A673 (cell line): ENCODE data around the gene FBXL7. TPM values are rescaled to one million over a fixed set of nuclear protein-coding genes. Genes with fewer than 3 reads are reported as not detected.

ENCODE experiments used
- BruUV-seq: library from RNA; stranded (reverse); fragments of 400-500 nt; replicated peaks from 2 replicates; lab custom pipeline; 2021; lab: Mats Ljungman, UMichigan
- CTCF ChIA-PET: fragments of 300-600 bp; sonication (Branson Sonifier 250); formaldehyde crosslinking; loops from one replicate; lab custom pipeline; 2022; ENCODE audit warnings: antibody characterized with exemption; lab: Charles Lee
- POLR2A ChIA-PET: fragments of 300-600 bp; sonication (Branson Sonifier 250); formaldehyde crosslinking; loops from one replicate; lab custom pipeline; 2022; ENCODE audit warnings: antibody characterized with exemption; ENCODE audit not compliant: low non-redundant PET; lab: Charles Lee
- DNase-seq: peaks from one replicate; pipeline ENCODE4 v3.0.0-alpha.2; 2015; ENCODE audit warnings: low spot score
- H3K27ac ChIP-seq: fragments of 200-600 bp; sonication (generic); 2 replicates; pipeline ENCODE4 v1.5.1; 2016; ENCODE audit warnings: mixed run types, low read depth, mild to moderate bottlenecking, mixed read lengths, antibody characterized with exemption, low read length; ENCODE audit not compliant: poor library complexity, severe bottlenecking
- H3K27me3 ChIP-seq: fragments of 200-600 bp; sonication (generic); replicated peaks from 2 replicates; pipeline ENCODE4 v1.6.1; 2017; ENCODE audit warnings: mixed run types, low read depth, mild to moderate bottlenecking, mixed read lengths, antibody characterized with exemption, low read length; ENCODE audit not compliant: insufficient read depth, poor library complexity
- H3K36me3 ChIP-seq: fragments of 200-600 bp; sonication (generic); 2 replicates; pipeline ENCODE4 v1.6.1; 2016; ENCODE audit warnings: mixed run types, mild to moderate bottlenecking, mixed read lengths, antibody characterized with exemption, low read length; ENCODE audit not compliant: insufficient read depth, poor library complexity, severe bottlenecking
- H3K4me1 ChIP-seq: fragments of 200-600 bp; sonication (generic); 2 replicates; pipeline ENCODE4 v1.6.1; 2017; ENCODE audit warnings: mixed run types, mild to moderate bottlenecking, mixed read lengths, antibody characterized with exemption, low read length; ENCODE audit not compliant: insufficient read depth, poor library complexity, severe bottlenecking
- H3K4me3 ChIP-seq: fragments of 200-600 bp; sonication (generic); 2 replicates; pipeline ENCODE4 v1.5.1; 2016; ENCODE audit warnings: low read depth, mixed run types, mild to moderate bottlenecking, mixed read lengths, low read length; ENCODE audit not compliant: poor library complexity, severe bottlenecking
- H3K9me3 ChIP-seq: fragments of 200-600 bp; sonication (generic); 2 replicates; pipeline ENCODE4 v1.6.1; 2016; ENCODE audit warnings: mixed run types, low read depth, mild to moderate bottlenecking, mixed read lengths, antibody characterized with exemption, low read length; ENCODE audit not compliant: poor library complexity, severe bottlenecking
- EZH2 ChIP-seq: fragments of 200-600 bp; sonication (generic); IDR thresholded peaks from 2 replicates; pipeline ENCODE4 v1.6.1; 2017; ENCODE audit warnings: borderline replicate concordance, low read depth, mild to moderate bottlenecking, mixed read lengths, antibody characterized with exemption, low read length; ENCODE audit not compliant: poor library complexity, severe bottlenecking
- intact Hi-C: fragments of 100-400 bp; cut with micrococcal nuclease; formaldehyde crosslinking; loops from one replicate; pipeline ENCODE4 v1.10.0; 2022; ENCODE audit not compliant: unreplicated experiment
- total RNA-seq: library from RNA; stranded (reverse); gene quantifications from 2 replicates; pipeline ENCODE4 v1.2.3, GENCODE V29; 2021
- TF ChIP-seq, protein P1 (sequence below): fragments of 300-800, 200-600 bp; sonication (generic); conservative IDR thresholded peaks from 2 replicates; pipeline ENCODE4 v1.5.1; 2017; ENCODE audit warnings: low read depth, mild to moderate bottlenecking, antibody characterized with exemption, low read length, moderate library complexity, mixed read lengths

FBXL7 gene
- total RNA-seq, 1 experiment from 2014 or later = 5.9 TPM

DNA sequence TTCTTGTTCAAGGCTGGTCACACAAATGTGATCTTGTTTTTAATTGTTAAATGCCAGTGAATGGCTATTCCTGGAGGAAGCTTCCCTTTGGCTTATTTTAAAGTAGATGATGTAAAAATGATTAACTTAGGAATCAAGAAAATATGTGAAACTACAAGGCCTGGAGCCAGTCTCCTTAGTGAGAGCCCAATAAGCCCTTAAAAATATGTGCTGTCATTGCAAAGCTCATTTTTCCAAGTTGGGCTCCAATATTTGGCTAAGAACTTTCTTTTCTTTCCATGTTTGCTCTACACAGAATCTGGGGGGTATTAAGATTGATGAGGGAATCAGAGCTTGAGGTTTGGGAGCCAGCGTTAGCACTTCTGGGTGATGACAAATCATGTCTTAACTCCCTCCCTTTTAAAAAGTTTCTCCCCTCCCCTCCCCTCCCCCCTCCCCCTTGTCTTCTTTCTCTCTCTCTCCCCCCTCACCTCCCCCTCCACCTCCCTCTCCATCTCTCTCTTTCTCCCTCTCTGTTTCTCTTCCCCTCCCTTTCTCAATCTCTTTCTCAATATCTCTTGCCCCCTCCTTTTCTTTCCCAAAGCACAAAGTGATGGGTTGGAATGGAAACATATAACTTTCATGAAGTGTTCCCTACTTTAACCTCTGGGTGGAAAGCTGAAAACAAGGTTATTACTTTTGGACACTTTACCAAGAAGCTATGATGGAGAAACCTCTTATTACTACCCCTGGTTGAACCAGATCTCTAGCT lies 86.0 kb downstream of the FBXL7 start:
- ChIA-PET CTCF (no interaction called here), POLR2A (no interaction called here)
- TF ChIP-seq, protein P1, sequence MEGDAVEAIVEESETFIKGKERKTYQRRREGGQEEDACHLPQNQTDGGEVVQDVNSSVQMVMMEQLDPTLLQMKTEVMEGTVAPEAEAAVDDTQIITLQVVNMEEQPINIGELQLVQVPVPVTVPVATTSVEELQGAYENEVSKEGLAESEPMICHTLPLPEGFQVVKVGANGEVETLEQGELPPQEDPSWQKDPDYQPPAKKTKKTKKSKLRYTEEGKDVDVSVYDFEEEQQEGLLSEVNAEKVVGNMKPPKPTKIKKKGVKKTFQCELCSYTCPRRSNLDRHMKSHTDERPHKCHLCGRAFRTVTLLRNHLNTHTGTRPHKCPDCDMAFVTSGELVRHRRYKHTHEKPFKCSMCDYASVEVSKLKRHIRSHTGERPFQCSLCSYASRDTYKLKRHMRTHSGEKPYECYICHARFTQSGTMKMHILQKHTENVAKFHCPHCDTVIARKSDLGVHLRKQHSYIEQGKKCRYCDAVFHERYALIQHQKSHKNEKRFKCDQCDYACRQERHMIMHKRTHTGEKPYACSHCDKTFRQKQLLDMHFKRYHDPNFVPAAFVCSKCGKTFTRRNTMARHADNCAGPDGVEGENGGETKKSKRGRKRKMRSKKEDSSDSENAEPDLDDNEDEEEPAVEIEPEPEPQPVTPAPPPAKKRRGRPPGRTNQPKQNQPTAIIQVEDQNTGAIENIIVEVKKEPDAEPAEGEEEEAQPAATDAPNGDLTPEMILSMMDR = no peak
- no peak for TF ChIP-seq EZH2
- H3K27me3 ChIP-seq = no peaks in the 10 kb centered on the region
- H3K4me3 ChIP-seq = no peak overlapping the region
- no peaks in the 10 kb centered on the region for H3K36me3 ChIP-seq
- intact Hi-C loops = no loop called here
- no peak for DNase-seq
- BruUV-seq = no TSS peak
- no peak overlapping the region for H3K27ac ChIP-seq
- H3K4me1 ChIP-seq = no peaks in the 10 kb centered on the region
- peaks cover 22% of the 10 kb centered on the region for H3K9me3 ChIP-seq

DNA sequence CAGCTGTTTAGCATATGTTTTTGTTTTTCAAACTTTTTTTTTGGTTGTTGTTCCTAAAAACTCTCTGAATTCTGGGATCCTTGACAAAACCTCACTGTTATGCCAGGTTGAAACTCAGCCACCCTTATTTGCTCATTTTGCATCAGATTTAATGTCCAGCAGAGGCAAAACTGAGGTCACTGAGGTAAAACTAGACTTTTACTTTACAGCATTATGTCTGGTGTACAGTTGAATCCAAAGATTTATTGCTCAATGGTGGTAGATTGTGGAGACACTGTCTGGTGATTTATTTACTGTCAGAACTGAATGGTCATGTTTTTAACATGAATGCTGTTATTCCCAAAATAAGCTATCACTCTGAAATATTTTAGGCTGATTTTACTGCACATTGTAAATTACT lies 87.9 kb downstream of the FBXL7 start:
- Histone ChIP-seq H3K36me3 (no peaks in the 10 kb centered on the region), H3K27ac (no peak overlapping the region), H3K4me1 (no peaks in the 10 kb centered on the region), H3K9me3 (peaks cover 22% of the 10 kb centered on the region), H3K4me3 (no peak overlapping the region), H3K27me3 (no peaks in the 10 kb centered on the region)
- ChIA-PET CTCF (no interaction called here), POLR2A (interaction anchor here (0.6 kb wide), 1 partner anchor 12 kb away, joined by 8 read pairs; no protein-coding TSS in a partner anchor)
- intact Hi-C loops = no loop called here
- BruUV-seq = no TSS peak
- no peak for TF ChIP-seq EZH2
- TF ChIP-seq, protein P1 = no peak
- no peak for DNase-seq

DNA sequence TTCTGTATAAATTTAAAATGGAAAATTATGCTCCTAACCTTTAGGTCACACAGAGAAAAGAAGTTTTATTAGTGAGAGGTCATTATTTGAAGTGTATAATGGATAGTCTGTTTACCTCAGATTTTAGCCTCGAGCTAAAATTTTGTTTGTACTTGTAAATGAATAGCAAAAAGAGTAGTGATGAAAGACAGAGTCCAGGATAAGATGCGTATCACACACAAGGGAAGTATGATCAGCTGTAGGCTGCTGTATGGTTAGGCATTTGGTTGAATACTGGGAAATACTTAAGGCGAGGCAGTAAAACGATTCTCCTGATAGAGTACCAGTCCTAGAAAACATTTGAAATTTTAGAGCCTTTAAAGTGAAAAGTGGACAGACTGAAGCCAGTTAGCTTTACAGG lies 92.7 kb downstream of the FBXL7 start:
- intact Hi-C loops = no loop called here
- Histone ChIP-seq H3K27me3 (no peaks in the 10 kb centered on the region), H3K9me3 (no peaks in the 10 kb centered on the region), H3K4me1 (no peaks in the 10 kb centered on the region), H3K4me3 (no peak overlapping the region), H3K36me3 (no peaks in the 10 kb centered on the region), H3K27ac (no peak overlapping the region)
- BruUV-seq = no TSS peak
- ChIA-PET CTCF (no interaction called here), POLR2A (no interaction called here)
- DNase-seq = no peak
- TF ChIP-seq, protein P1 = no peak
- TF ChIP-seq EZH2 = no peak
